DND-41 (cell line): ENCODE data around the gene DYNC1I1.

ENCODE experiments used
- CTCF ChIP-seq: IDR thresholded peaks from 2 replicates; pipeline ENCODE4 v1.5.1; 2012; ENCODE audit warnings: borderline replicate concordance, low read length, moderate library complexity, mild to moderate bottlenecking; ENCODE audit not compliant: poor library complexity, severe bottlenecking; ENCODE audit errors: extremely low read depth
- EZH2 ChIP-seq: IDR thresholded peaks from 3 replicates; pipeline ENCODE4 v1.6.1; 2012; ENCODE audit warnings: borderline replicate concordance, low read depth, mild to moderate bottlenecking, moderate library complexity, low read length, inconsistent platforms; ENCODE audit not compliant: severe bottlenecking

- TF ChIP-seq CTCF (no peak), EZH2 (no peak)
Measured at GRCh38 chr7:96122746-96123145, 350.4 kb downstream of the DYNC1I1 start.
